Mucosa of gallbladder (tissue), 1 donor: ENCODE measurements around the gene PLA2G15. TPM values are rescaled to one million over a fixed set of nuclear protein-coding genes. Genes with fewer than 3 reads are reported as not detected.

Experiments used
- DNase-seq: peaks from one replicate; pipeline ENCODE4 v3.0.0-alpha.2; 2020; ENCODE audit warnings: low spot score
- total RNA-seq: library from RNA; stranded (reverse); gene quantifications from one replicate; pipeline ENCODE4 v1.2.1, GENCODE V29; 2021
- donor health status: DM: no; HTN: no; CAD: no.

The PLA2G15 gene
- total RNA-seq, 1 donor from 2014 or later = 19.1 TPM

DNA sequence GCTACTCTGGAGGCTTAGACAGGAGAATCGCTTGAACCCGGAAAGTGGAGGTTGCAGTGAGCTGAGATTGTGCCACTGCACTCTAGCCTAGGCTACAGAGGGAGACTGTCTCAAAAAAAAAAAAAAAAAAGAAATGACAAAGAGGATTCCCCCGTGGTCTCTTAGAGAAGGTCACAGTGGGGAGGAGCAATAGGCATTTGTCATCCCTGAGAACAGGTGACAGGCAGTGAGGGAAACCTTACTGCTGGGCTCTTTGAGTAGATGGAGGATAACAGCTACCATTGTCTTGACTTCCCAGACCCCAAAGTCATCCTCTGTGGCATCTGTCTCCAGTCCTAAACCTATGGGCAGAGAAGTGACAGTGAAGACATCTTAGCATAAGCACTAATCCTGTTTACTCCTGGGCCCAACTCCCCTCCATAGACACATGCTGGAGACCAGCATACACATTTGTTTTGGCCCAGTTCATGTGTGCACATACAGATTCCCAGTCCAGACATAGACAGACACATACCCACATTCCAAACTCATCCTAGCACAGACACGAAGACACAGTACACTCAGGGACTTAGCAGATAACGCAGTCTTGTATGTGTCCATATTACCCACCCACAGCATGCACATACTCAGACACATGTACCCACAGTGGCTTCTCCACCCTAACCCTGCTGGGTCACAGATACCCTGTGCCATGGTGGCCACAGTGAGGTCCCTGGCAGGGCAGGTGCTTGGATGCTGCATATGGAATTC is 11.9 kb upstream of the PLA2G15 start:
- DNase-seq = no peak

DNA sequence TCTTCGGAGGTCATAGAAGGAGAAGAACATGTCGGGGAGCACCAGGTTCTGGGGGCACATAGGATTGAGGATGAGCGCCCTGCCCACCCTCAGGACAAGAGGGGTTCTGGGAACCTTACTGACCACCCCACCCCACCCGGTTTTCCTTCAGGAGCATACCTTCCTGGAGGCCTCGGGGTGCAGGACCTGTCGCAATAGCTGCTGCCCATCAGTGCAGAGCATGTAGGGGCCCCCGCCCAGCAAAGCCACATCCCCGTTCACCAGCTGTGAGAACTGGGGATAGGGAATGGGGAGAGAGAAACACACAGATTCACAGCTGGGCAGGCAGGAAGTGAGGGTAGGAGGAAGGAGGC is 11.4 kb upstream of the PLA2G15 start:
- no peak for DNase-seq

DNA sequence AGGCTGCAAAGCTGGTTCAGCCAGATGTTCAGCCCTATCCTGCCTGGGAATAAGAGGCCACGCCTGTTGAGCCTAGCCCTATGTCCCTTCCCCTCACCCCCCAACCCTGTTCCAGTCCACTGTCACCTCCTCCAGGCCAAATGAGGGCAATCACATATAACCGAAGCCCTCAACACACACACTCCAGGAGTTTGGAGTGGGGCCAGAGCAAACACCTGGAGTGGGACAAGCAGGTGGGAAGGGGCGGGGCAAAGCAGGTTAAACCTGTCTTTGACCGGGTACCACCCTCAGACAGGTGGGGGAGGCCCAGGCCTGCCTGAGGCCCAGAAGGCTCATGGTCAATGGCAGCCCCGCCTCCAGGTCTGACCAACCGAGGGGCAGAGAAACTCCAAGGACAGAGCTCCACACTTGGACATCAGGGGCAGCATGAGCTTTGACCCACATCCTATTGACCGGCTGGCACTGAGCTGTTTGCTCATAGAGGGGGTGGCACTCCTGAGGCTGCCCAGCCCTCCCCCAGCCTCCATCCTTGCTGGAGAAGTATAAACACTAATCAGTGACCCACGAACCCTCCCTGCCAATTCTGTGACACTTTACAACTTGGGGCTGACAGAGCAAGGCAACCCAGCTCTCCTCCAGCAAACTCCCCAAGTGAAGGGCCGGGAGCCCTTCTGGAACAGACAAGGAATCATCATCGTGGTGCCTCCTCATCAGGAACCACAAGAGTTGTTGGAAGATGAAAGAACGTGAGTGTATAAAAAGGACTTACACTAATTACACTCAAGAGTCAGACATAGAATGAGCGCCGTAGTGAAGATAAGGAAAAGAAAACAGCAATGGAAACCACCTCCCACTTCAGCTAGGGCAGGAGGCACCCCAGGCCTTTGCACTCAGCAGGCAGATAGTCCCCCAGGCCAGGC is 10.7 kb upstream of the PLA2G15 start:
- DNase-seq = peak; percentile 91

DNA sequence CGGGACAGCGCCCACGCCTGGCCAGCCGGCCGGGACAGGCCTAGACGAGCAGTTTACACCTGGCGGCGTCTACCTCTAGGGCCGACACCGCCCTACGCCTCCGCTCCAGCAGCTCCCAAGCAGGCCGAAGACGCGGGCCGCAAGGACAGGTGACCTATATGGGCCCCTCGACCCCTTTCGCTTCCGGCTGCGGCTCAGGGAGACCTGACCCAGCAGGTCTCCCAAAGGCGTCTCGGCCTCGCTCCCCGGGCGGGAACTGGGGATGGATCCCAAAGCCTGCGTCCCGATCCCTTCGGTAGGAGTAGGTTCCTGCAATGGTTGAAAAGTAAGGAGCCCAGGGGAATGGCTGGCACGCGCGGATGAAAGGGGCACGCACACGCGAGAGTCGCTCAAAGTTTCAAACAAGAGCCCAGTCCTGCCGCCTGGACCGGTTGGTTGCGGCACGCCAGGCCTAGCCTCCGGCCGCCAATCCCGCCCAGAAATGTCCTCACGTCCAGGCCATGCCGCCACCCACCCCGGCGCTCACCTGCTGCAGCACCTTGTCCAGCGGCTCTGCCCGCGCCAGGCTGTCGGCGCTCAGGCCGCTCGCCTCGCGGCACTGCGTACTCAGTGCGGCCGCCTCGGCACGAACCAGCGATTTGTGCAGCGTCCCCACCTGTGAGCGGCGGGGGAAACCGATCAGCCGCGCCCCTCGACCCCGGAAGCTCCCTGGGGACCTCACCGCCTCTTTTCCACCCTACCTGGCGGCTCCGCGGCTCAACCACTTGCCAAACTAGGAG is 9.9 kb upstream of the PLA2G15 start:
- no peak for DNase-seq

DNA sequence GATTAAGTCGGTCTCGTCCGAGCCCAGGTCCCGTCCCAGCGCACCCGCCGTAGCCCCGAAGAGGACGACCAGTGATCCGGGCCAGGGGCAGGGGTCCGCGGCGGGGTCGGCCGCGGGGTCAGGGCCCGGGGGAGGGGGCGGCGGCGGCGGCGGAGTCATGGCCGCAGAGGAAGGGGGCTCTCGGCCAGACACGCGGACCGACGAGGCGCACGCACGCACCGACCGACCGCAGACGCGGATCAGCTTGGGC is 9.4 kb upstream of the PLA2G15 start, which contains the start of gene ESRP2:
Gene ESRP2, minus strand, starts transcription at position 241 of the 250 bp plus-strand sequence. Its CDS starts 82 bp downstream, at position 159.
- DNase-seq = no peak

DNA sequence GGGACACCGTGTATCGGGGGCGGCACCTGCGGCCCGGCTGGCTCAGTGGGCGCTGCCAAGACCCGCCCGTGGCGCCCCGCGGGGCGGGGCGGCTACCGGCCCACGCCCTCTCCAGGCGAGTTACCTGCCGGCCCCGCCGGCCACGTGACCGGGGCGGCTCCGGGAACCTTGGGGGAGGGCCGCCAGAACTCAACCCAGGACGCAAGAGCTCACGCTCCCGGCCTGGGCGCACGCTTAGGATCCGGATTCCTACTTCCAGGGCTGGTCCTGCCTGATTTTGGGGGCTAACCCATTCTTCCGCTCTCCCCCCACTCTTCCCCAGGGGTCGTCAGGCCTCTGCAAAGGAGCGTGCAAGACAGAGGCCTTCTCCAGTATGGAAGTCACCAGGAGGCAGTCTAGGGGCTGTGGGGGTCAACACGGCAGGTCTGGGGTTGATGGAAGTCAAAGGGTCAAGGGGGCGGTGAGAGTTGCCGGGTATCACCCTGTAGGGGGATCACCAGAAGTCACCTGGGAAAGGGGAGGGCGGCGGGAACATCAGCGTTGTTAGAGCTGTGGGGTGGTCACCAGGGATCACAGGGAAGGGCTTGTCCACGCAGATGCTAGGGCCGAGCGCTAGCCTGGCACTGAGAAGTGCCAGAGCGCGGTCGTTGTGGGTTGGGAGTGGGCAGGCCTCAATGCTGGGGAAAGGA is 8.9 kb upstream of the PLA2G15 start:
- peak; percentile 86 for DNase-seq

DNA sequence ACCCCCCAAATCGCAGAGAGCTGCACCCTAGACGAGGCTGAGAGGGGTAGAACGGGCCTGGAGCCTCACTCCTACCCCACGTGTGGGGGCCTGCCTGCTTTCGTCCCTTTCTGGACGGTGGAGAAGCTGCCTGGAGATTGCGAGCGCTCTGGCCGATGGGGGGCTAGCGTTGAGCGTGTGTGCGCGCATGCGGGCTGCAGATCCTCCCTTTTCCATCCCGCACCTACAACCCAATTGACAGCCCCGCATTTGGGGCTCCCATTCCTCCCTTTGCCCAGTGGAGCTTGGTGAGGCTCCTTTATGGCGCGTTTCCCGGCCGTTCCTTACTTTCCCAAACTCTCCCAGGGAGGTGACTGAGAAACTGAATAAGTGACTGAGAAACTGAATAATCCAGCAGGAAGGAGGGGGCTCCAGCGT is 8.3 kb upstream of the PLA2G15 start:
- no peak for DNase-seq

DNA sequence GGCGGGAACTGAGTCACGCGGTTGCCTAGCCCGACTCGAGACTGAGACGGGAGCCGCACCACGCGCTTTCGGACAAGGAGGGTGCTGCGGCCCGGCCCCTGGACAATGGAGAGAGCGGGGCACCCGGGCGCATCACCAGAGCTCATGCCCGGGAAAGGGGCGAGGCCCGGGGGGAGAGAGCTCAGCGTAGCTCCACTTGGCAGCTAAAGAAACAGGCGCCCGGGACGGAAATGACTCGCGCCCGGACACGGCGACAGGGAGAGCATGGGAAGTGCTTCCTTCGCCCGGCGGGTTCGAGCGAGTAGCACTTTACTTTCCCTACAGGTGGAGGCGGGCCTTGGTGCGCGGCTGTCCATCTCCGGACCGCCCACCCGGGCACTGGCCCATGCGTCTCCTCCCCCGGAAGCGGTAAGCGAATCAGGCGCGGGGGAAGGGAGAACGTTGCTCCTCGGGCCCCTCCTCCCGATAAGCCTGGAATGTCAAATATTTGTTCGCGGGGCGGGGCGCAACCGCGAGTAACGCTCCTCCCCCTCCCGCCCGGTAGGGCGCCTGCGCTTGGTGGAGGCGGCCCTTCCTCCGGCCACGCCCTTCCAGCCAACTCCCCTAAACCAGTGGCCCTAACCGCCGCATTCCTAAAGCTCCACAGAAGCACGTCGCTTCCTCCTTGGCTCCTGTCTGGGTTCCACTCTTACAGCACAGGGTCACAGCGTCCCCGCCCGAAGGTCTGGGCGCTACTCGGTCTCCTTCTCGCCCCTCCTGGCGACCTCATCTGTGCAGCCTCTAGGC is 7.7 kb upstream of the PLA2G15 start:
- DNase-seq = peak; percentile 98

DNA sequence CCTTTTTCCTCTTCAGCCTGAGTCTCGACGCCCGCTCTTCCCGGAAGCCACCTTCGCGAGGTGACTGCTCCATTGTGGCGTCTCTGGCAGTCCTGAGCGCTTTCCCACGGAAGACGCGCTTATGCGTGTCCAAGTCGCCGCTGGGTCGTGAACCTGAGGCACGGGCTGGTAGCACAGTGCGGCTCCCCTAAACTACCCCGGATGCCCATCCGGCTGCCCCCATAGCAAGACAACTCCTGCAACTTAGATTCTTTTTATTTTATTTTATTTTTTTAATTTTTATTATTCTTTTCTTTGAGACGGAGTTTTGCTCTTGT is 7.2 kb upstream of the PLA2G15 start:
- no peak for DNase-seq

DNA sequence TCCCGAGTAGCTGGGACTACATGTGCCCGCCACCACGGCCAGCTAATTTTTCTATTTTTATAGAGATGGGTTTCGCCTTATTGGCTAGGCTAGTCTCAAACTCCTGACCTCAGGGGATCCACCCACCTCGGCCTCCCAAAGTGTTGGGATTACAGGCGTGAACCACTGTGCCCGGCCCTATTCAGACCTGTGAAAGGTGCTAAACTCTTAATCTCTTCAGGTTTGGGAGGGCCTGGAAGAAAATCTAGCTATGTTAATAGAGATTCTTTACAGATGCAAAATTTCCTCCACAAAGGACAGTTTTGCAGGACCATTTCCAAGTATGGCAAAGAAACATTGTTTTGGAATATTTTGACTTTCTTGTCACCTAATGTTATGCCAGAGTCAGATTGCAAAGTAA is 3.1 kb upstream of the PLA2G15 start:
- DNase-seq = no peak

DNA sequence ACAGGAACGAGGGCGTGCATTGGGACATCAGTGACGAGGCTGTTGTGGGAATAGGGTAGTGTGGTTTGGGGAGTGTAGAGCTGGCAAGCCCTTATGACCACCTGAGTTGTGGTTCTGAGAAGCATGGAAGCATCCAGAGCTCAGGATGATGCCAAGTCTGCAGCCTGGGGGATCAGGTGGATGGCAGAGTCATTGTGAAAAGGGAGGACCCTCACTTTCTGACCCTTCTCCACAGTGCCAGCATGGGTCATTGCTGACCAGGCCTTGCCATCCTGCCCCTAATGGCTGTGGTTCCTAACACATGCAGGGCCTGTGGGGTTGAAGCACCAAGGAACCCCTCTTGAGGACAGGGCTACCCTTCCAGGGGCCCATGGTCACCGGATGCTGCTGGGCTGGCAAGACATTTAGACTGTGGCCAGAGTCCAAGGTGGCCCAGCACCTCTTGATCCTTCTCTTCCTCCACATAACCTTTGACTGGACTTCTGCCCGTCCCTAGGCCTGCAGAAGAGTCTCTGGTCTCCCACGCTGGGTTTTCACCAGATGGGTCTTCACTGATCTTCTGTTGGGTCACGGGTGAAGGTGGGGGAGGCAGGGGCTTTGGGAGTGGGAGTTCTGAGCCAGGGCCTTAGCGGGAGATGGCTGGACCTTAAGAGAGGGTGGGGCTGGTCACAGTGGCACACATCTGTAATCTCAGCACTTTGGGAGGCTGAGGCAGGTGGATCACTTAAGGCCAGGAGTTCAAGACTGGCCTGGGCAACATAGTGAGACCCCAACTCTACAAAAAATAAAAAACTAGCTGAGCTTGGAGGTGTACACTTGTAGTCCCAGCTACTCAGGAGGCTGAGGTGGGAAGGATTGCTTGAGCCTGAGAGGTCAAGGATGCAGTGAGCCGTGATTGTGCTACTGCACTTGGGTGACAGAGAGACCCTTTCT is 2.0 kb upstream of the PLA2G15 start:
- no peak for DNase-seq

DNA sequence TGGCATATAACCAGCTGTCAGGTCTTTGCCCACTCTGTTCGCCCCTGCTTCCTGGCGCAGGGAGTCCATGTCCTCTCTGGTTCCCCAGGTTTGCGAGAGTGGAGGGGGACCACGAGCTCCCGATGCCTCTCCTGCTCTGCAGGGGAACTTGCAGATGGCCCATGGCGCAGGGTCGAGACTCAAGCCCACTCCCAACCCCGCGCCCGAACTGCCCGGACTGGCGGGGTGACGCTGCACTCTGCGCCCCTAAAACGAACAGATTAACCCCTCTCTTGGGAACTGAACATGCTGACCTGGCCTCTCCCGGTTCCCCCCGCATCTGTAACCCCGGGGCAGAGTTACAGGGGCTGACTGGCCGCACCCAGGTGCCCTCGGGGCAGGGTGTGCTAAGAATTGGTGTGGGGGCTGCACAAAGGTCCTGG is 681 bp upstream of the PLA2G15 start:
- no peak for DNase-seq

DNA sequence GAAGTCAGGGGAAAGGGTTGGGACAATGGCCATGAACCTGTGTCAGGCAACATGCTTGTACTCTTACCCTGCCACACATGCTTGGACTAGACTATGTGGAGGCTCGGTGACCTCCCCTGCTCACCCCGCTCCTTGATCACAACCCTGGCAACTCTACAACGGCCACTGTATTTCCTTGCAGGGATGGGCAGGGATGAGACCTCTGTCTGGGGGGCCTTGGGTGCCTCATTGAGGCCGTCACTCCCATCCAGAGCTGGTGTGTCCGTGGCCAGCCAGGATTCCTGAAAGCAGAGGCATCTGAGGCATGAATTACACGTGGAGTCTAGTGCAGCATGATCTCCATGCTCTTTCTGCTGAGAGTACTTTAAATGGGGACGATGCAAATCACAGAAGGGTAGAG is 948 bp downstream of the PLA2G15 start:
- DNase-seq = no peak

DNA sequence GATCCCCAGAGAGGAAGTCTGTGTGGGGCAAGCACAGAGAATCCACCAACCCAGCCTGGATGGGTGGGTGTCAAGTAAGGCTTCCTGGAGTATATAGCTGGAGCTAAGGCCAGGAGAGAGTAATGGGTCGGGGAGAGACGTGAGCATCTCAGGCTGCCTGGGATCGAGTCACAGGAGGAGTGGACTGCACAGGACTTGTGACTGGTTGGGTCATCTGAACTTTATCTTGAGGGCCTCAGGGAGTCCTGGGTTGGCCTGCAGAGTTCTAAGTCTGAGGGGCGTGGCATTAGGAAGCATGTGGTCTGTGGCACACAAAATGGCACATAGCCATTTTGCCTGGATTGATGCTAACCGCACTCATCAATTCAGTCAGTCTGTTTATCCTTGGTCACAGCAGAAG is 1.5 kb downstream of the PLA2G15 start:
- DNase-seq = no peak

DNA sequence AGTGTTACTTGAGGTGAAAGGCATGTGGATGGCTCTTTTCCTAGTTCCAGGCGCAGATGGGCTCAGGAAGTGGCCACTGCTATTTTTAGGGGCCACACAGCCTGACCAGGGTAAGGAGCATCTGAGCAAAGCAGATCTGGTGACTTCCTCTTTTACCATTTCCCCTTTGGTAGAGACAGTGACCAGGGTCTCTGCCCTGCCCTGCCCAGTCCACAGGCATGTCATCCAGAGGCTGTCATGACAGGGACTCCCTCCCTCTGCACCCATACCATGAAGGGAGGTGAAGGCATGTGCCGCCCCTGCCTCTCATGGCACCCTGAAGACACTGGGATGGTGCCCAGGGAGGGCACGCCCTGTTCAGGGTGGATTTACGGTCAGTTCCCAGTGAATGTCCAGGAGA is 2.2 kb downstream of the PLA2G15 start:
- DNase-seq = no peak

DNA sequence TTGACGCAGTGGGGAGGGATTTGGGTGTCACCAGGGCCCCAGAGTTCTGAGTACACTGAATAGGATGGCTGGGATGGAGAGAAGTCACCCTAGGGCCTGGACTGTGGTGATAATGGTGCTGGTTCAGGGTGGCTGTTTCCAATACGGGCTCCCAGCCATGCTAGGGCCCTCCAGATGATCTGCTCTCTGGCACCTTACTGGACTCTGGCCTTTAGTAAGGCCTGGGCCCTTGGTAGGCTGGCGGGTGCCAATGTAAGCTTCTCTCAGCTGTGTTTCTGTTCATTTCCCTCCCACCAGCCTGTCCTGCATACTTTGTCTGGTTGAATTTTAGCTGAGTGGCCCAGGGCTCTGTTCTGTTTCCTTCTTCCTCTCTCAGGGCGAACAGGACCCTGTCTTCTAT is 2.8 kb downstream of the PLA2G15 start:
- no peak for DNase-seq

DNA sequence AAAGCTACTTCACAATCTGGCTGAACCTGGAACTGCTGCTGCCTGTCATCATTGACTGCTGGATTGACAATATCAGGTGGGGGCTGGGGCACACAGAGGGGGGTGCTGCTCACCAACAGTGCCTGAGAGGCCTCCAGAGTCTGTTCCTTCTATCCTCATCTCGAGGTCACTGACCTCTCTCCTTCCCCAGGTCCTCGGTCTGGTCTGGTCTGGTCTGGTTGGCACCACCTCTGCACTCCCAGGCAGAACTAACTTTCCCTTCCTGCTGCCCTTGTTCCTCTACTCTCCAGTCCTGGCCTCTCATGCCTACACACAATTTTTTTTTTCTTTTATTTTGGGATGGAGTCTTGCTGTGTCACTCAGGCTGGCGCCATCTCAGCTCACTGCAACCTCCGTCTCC is 4.2 kb downstream of the PLA2G15 start:
- no peak for DNase-seq

DNA sequence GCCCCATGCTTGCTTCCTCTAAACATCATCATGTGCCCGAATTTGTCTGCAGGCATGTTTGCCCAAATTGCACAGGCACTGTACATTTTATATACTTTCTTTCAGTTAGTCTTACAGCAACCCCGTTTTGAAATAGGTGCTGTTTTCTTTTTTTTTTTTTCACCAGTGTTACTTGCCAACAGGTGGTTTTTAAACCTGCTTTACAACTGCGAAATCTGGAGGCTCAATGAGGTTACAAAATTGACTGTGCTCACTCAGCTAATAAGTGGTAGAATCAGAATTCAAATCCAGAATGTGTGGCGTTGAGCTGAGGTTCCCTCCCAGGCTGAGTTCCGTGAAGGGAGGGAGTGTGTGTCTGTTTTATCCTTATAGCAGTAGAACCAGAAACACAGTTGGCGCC is 5.8 kb downstream of the PLA2G15 start:
- DNase-seq = no peak

DNA sequence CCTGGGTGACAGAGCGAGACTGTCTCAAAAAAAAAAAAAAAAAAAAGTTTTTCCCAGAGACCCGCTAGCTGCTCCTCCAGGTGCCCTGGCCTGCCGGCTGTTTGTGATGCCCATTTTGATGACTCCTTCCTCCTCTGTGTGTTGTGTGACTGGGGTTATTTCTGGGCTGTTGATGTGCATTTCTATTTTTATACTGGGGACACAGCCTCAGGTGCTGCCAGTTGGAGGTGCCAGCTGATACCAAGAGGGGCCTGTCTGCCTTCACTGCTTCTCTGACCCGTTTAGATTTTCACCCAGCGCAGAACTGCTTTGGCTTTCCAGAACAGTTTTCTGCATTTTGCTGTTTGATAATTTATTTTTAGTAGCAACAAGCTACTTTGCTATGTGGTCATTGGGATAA is 6.7 kb downstream of the PLA2G15 start:
- no peak for DNase-seq

DNA sequence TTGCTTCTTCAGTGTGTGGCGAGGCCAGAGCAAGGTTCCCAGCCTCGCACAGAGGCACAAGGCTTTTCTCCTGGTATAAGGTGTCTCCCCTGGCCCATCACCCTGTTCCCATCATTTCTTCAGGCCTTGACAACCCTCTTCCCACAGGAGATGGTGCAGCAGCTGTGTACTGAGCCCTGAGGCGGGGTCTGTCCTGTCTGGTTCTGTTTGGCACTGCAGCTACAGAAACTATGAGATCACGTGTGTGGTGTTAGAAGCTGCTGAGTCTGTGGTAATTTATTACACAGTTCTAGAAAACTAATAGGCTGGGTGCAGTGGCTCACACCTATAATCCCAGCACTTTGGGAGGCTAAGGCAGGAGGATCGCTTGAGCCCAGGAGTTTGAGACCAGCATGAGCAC is 7.2 kb downstream of the PLA2G15 start:
- no peak for DNase-seq
